Ureter (tissue), 1 donor: ENCODE measurements around the gene PTTG1IP2. TPM values are rescaled to one million over a fixed set of nuclear protein-coding genes. Genes with fewer than 3 reads are reported as not detected.

Source experiments
- DNase-seq: peaks from one replicate; pipeline ENCODE4 v3.0.0-alpha.2; 2020; ENCODE audit warnings: low spot score
- total RNA-seq: library from RNA; stranded (reverse); gene quantifications from one replicate; pipeline ENCODE4 v1.2.4, GENCODE V29; 2023
- donor health status: DM: yes; HTN: yes; CAD: no.

PTTG1IP2 gene
- total RNA-seq, 1 donor from 2014 or later = not detected

- no peak for DNase-seq
Observed at GRCh38 chr7:90483251-90483650, 13.8 kb downstream of the PTTG1IP2 start.

DNA sequence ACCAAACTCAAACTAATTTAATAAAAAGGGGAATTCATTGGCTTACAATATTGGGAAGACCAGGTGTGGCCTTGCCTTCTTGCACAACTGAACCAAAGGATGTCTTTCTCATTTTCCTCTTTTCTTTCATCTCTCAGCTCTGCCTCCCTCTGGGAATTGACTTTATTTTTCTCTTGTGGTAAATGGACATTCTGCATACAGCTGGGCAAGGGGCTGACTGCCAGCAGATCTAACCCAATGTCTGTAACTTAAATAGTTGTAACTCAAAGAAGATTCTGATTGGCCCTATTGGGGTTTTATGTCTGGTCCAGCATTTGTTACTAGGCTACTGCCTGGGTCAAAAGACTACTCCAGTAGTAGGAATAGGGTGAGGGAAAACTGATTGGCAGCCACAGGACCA, 15.3 kb downstream of the PTTG1IP2 start:
- no peak for DNase-seq

GRCh38 chr7:90485734-90486316, 16.4 kb downstream of the PTTG1IP2 start:
- DNase-seq = no peak

DNA sequence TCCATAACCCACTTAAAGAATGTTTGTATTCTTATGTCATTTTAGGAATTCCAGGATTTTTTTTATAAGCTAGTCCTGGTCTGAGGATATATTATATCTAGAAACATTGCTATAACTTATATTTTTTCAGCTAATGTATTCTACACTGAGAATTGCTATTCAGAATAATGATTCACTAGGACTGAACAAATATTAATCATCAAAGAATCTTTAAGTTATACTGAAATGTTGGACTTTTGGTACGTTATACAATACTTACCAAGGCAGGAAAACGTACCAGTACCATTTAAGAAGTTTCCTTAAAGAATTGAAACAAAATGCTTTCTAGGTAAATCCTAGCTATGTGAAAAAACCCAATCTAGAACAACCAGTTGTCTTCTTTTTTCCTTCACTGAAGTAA, 18.4 kb downstream of the PTTG1IP2 start:
- no peak for DNase-seq

DNA sequence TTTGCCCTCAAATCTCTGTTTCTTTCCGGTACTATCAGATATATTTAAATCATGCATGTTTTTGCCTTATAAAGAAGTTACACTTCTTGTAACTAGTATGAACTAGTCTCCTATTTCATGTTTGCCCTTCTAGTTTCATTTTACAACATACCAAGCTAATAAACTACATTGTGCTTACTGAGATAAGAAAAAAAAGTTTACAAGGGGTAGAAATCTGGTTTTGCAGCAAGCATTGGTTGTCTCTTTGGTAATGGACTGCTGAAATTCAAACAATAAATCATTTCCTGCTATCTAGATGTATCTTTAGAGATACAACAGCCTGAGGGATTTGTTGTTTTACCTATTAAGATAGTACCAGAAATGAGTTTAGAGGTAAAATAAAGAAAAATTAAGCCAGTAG, 18.8 kb downstream of the PTTG1IP2 start:
- no peak for DNase-seq

DNA sequence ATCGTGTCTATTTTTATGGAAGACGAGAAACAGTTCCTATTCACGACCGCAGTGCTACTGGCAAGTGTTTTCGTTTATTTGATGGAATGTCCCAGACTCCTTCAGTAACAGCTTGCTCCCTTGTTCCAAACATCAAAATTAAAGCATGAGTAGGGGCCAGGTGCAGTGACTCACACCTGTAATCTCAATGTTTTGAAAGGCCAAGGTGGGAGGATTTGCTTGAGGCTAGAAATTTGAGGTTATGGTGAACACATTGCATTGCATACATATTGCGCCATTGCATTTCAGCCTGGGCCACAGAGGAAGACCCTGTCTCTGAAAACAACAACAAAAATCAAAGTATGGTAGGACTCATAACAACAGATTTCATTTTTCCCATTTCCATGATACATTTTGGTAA, 22.8 kb downstream of the PTTG1IP2 start:
- no peak for DNase-seq

- no peak for DNase-seq
Observed at GRCh38 chr7:90495241-90495640, 25.8 kb downstream of the PTTG1IP2 start.

DNA sequence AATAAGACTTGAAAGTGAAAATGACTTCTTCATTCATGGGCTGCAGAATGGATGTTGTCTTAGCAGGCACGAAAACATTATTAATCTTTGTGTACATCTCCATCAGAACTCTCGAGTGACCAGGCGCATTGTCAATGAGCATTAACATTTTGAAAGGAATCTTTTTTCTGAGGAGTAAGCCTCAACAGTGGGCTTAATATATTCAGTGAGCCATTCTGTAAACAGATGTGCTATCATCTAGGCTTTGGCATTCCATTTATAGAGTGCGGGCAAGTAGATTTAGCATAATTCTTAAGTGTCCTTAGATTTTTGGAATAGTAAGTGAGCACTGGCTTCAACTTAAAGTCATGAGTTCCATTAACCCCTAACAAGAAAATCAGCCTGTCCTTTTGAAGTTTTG, 33.1 kb downstream of the PTTG1IP2 start:
- DNase-seq = no peak

DNA sequence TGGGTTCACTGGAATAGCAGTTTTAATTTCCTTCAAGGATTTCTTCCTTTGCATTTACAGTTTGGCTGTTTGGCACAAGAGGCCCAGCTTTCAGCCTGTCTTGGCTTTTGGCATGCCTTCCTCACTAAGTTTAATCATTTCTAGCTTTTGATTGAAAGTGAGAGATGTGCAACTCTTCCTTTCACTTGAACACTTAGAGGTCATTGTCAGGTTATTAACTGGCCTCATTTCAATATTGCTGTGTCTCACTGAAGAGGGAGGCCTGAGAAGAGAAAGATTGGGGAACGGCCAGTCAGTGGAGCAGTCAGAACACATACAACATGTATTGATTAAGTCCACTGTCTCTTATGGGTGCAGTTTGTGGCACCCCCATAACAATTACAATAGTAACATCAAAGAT, 33.9 kb downstream of the PTTG1IP2 start:
- no peak for DNase-seq

- no peak for DNase-seq
Observed at GRCh38 chr7:90507692-90508091, 38.3 kb downstream of the PTTG1IP2 start.

DNA sequence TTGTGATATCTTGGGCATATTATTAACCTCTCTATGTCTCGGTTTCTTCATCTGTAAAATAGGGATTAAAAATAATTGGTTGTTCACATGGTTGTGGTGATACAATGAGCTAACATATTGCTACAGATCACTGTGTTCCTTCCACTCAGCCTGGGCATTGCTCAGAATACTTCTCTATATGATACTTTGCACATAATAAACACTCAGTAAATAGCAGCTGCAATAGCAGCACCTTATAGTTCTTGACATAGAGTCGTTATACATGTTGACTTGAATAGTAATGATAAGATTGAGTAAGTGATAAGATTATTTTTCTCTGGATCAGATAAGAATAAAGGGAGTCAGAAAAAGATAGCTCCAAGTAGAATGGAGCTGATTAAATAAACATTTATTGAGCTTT, 42.3 kb downstream of the PTTG1IP2 start:
- no peak for DNase-seq

DNA sequence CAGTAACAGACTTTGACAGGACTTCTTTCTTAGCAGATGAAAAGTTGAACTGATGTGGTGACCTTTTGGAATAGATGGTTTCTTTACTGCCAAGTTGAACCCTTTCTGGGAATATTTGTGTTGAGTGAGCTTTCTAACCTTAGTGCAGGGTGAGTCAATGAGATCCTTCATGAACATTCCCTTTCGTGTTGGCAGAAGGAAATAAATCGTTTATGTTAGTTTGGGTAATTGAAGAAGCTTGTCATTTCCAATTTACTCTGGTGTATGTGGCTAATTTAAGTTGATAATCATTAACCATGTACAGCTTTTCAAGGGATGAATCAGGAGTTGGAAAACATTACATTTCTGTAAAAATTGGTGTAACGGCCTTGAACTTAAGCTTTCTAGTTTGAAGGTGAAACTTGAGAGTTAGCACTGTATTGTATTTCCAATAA, 43.4 kb downstream of the PTTG1IP2 start:
- no peak for DNase-seq

- no peak for DNase-seq
Observed at GRCh38 chr7:90516257-90516656, 46.8 kb downstream of the PTTG1IP2 start.

DNA sequence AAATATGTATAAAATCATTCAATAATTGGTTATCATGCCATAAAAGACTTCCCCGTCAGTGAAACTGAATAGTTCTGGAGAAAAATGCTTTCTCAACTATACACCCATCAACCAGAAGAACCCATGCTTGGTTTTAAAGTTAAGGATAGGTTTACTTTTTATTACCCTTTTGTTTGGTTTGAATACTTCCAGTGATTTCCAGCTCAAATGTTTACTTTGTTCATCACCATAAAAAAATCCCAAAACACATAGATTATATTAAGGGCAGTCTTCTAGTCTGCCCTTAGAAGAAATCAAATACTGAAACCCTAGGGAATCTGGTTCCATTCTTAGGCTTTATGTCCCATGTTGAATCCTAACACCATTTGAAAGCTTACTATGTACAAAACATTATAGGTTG, 49.2 kb downstream of the PTTG1IP2 start:
- no peak for DNase-seq

DNA sequence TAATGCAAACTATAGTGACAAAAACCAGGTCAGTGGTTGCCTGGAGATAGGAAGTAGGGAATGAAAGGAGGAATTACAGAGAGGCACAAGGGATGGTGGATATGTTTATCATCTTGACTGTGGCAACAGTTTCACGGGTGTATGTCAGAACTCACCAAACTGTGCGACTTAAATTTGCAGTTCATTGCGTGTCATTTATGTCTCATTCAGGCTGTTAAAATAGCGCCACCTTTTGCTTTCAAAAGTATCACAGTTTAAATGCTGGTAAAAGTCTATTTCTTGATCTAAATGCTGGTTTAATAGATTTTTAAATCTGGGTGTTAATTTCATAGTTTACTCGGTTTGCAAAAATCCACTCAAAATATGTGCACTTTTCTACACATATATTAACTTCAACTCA, 51.0 kb downstream of the PTTG1IP2 start:
- no peak for DNase-seq

GRCh38 chr7:90530263-90530662, 60.8 kb downstream of the PTTG1IP2 start:
- DNase-seq = no peak

GRCh38 chr7:90532231-90532929, 62.9 kb downstream of the PTTG1IP2 start:
- no peak for DNase-seq

- no peak for DNase-seq
Observed at GRCh38 chr7:90536449-90536848, 67.0 kb downstream of the PTTG1IP2 start.

GRCh38 chr7:90538405-90538804, 69.0 kb downstream of the PTTG1IP2 start:
- DNase-seq = no peak

GRCh38 chr7:90540406-90540805, 71.0 kb downstream of the PTTG1IP2 start:
- DNase-seq = no peak

GRCh38 chr7:90551036-90551435, 81.6 kb downstream of the PTTG1IP2 start:
- DNase-seq = no peak

- DNase-seq = no peak
Observed at GRCh38 chr7:90552521-90552920, 83.1 kb downstream of the PTTG1IP2 start.

DNA sequence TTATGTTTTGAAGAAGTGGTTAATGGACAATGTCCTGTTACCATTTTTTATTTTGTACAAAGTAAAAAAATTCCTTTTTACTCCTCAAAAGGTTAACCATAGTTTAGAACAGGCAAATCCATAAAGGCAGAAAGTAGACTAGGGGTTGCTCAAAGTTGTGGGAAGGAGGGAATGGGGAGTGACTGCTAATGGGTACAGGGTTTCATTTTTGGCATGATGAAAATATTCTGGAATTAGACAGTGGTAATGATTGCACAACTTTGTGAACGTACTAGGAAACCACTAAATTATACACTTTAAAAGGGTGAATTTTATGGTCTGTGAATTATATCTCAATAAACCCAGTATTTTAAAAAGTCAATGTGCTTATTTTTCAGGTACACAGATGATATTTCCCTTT, 91.3 kb downstream of the PTTG1IP2 start:
- DNase-seq = no peak
